NCI-H526 treated with DMSO at 0.1 percent for 48 hours (cell line): Measurements from ENCODE around the gene TBCD.

ENCODE experiments used
- DNase-seq: peaks from one replicate; lab custom pipeline; 2025; lab: John Stamatoyannopoulos, UW

TBCD gene

DNA sequence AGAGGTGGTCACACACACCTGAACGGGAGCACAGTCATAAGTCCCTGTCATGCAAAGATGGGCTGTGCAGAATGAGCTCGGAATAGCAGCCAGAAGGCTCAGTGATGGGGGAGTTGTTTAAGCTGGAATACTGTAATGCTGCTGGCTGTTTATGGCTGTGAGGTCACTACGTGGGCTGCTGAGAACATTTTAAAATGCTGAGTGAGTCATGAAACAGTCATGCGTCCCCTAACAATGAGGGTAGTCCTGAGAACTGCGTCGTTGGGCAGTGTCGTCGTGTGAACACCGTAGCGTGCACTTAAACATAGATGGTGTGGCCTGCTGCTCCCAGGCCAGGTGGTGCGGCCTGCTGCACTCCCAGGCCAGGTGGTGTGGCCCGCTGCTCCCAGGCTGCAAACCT is 39.7 kb downstream of the TBCD start:
- no peak for DNase-seq

DNA sequence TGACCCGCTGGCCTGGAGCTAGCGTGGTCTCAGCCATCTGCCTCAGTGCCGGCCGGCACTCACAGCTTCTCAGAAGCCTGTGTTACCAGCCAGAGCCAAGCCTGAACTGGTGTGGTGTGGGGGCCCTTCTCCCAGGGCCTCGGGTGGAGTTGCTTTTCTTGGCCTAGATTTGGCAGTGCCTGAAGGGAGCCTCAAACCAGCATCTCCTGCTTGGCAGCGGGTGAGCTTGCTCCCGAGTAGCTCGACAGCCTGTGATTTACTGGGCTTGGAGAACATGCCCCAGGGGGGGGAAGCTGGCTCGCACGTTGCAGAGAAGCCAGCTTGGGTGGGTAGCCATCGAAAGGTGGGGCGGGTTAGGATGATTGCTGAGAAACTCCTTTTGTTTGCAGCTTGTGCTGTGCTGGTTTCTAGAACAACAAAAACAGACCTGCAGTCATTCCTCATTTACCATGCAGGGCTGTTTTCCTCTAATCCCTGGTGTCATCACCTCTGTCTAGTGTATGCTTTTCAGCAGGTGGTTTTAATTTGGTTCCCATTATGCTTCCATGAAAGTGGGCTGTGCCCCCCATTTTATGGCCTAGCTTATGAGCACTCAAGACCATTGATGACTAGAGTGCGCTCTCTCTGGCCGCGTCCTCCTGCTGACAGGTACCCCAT is 42.2 kb downstream of the TBCD start:
- no peak for DNase-seq

DNA sequence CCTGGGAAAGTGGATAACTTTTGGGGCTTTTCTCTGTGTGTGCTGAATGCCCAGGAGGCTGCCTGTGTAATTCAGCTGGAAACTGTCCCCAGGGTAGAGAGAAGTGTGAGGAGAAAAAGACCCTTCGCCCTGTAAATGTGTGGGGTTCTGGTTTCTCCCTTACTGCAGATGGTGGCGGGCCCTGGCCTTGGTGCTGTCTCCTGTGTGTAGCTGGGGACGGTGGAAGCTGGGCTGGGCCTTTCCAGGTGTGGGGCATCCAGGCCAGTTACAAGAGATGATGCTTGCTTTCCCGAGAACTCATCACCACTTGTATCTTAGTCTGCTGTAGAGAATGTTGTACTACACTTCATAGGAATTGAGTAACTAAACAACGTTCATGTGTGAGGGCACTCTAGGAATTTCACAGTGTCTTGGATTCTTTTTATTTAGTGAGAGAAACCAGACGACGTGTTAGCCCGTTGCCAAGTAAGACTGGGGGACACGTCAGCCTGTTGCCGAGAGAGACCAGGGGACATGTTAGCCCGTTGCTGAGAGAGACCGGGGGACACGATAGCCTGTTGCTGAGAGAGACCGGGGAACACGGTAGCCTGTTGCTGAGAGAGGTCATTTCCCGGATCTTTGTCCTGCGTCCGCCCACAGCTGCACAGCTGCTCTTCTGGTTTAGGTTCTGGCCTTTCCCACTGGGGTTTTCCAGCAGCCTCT is 43.1 kb downstream of the TBCD start:
- DNase-seq, result no peak

DNA sequence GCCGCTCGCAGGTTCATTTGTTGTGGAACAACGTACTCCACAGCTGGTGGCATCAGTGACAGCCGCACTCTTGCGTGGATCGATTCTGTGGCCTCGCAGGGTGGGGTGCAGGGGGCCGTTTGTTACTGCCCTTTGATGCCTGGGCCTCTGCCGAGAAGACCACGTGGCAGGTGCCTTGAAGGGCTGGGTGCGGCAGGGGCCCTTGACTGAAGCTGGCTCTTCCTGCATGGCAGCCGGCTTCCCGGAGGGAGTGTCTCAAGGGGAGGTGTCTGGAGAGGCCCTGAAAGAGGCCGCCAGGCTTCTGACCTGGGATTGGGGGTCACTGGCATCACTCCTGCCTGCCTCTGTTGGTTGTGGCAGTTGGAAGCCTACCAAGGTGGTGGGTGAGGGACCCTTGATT is 43.8 kb downstream of the TBCD start:
- no peak for DNase-seq

DNA sequence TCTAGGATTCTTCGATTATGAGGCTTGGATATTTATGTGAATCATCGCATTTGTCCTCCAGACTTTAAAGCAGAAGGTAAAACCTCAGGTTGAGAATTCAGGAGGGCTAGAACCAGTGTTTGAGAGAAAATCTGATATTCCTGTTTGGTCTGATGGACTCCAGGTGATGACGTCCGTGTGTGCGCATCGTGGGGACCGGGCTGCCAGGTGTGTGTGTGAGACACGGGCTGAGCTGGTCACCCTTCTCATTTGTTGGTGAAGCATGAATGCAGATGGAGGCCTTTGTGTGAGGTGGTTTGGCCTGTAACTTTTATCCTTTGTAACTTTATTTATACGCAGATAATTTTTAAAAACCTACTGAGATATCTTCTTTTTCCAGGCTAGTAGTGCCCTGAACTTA is 45.2 kb downstream of the TBCD start:
- no peak for DNase-seq

DNA sequence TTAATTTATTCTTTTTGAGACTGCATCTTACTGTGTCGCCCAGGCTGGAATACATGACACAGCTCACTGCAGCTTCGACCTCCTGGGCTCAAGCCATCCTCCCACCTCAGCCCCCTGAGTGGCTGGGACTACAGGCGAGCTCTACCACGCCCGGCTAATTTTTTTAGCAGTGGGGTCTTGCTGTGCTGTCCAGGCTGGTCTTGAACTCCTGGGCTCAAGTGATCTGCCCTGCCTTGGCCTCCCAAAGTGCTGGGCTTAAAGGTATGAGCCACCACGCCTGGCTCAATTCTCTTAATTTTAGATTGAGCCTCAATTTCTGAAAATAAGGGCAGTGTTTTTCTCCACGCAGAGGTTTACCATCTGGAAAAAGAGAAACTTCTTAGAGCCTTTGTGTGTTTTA is 46.9 kb downstream of the TBCD start:
- DNase-seq, result no peak

DNA sequence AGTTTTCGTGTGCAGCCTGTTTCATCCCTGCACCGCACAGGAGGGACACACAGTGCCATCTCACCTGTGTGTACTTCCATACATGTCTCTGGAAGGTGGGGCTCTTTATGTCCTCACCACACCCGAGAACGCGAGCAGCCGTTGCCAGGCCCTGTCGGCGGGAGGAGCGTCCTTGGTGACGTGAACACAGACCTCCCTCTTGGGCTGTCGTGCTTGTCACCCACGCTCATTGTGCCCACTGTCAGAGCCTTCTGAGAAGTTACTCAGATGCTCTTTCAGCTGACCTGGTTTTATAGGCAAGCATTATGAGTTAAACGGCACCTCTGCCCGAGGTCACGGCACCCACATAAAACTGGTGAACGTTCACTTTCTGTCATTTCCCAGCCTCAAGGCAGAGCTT is 47.7 kb downstream of the TBCD start:
- DNase-seq, result no peak

DNA sequence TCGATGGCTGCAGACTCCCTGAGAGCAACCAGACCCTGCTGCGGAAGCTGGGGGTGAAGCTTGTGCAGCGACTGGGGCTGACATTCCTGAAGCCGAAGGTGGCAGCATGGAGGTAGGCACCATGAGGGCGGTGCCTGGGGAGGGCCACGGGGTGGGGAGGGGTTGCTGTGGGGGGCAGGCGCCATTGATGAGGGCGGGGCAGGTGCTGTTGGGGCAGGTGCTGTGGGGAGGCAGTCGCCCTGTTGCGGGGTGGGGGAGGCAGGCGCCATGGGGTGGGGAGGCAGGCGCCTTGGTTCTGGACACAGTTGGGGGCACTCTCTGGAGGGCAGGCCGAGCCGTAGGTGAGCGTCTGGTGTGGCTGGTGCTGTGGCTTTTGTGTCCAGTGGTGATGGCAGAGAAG is 49.0 kb downstream of the TBCD start:
- no peak for DNase-seq

DNA sequence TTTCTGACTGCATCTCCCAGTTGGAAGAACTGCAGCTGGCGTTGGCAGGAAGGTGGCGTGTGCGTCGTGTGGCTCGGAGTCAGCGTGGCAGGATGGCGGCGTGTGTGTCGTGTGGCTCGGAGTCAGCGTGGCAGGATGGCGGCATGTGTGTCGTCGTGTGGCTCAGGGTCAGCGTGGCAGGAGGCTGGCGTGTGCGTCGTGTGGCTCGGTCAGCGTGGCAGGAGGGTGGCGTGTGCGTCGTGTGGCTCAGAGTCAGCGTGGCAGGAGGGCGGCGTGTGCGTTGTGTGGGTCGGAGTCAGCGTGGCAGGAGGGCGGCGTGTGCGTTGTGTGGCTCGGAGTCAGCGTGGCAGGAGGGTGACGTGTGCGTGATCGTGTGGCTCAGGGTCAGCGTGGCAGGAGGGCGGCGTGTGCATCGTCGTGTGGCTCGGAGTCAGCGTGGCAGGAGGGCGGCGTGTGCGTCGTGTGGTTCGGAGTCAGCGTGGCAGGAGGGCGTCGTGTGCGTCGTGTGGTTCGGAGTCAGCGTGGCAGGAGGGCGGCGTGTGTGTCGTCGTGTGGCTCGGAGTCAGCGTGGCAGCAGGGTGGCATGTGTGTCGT is 49.6 kb downstream of the TBCD start:
- DNase-seq, result no peak

DNA sequence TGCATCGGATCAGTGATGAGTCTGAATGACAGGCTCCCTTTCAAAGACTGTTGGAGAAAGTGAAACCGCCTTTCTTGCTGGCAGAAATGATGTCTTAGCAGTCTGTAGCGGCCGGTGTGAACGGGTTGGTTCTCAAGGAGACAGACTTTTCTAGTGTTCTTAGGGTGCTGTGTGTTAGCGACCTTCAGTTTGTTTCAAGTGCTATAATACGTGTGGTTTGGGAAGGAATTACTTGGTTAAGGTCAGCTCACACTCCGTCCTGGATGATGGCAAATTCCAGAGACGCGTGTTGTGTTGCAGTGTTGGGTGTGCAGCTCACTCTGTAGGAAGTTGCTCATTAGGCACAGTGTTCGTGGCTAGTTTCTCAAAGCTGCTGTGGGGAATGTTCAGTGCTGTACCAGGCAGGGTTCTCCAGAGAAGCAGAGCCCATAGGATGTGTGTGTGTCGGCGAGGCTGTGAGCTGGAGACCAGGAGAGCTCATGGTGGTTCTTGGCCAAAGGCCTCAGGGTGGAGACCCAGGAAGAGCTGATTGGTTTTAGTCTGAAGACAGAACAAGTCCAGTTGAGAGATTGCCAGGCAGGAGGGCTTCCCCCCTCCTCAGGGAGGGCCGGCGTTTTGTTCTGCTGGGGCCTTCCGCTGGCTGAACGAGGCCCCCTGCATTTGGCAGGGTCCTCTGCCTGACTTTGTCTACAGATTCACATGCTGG is 50.4 kb downstream of the TBCD start:
- no peak for DNase-seq

DNA sequence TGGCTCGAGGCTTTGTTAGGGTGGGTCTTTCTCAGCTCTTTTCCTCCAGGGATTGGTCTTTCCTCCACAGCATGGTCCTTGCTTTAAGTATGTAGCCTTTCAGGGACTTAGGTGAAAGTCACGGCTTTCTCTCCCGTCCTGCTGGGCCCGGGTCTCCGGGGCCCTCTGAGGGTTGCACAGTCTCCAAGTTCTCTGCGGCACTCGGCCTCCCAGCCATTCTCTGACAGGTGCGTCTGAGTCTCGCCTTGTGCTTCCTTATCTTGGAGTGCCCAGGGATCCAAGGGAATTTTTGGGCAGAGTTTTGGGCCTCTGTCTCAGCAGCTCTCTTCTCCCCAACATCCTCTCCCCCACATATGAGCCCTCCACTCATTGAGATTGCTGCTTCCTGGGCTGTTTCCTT is 51.3 kb downstream of the TBCD start:
- DNase-seq, result no peak

DNA sequence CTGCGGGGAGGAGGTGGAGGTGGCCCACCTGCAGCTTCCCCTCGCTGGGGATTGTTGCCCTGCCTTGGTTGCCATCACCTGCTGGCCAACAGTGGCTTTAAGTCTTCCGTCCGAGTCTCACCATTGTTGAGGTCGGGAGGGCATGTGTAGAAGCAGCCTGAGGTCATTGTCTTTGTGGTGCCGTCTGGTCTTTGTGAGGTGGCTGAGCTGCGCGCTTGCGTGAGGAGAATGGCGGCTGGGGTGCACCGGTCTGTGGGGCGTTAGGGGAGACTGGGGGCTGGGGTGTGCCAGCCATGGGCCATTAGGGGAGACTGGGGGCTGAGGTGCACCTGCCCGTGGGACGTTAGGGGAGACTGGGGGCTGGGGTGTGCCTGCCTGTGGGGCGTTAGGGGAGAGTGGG is 51.7 kb downstream of the TBCD start:
- no peak for DNase-seq

DNA sequence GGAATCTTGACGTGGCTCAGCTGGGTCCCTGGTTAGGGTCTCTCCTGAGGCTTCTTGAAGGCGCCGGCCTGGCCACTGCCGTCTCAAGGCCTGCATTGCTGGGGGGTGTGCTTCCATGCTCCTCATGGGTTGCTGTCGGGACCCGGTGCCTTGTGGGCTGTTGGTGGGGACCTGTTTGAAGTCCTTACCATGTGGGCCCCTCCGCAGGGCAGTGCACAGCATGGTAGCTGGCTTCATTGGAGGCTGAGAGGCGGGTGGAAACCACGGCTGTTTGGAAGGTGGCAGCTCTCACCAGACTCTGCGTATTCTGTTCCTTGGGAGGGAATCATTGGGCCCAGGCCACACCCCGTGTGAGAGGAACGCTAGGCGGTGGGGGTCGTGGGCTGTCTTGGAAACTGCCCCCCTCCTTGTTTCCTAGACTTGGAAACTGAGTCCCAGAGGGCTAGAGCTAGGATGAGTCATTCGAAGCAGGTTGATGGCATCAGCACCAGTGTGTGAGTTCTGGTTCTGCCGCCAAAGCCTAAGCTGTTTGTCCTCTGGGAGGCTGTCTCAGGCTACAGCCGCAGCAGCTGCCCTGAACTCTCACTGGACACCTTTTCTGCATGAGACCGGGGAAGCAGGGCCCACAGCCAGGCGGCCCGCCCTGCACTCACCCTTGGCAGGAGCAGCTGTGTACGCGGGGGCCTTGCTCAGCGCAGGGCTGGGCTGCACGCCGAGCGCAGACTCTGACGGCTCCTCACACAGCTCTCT is 52.8 kb downstream of the TBCD start:
- no peak for DNase-seq

DNA sequence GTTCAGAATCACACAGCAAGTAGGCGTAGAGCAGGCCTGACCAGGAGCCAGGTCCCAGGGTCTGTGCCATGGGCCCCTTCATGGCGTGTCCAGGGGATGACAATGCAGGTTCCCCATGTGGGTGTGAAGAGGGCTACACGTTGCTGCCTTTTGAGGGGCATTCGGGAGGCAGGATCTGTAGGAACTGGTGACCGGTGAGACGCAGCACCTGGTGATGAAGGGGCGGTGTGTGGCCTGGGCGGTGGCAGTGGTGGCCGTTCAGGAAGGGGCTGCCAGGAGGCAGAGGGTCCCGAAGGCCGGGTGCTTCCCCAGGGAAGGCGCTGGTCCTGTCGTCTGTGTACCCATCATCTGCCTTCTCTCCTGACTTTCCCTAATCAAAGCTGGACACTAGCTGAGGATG is 53.4 kb downstream of the TBCD start:
- DNase-seq, result no peak

DNA sequence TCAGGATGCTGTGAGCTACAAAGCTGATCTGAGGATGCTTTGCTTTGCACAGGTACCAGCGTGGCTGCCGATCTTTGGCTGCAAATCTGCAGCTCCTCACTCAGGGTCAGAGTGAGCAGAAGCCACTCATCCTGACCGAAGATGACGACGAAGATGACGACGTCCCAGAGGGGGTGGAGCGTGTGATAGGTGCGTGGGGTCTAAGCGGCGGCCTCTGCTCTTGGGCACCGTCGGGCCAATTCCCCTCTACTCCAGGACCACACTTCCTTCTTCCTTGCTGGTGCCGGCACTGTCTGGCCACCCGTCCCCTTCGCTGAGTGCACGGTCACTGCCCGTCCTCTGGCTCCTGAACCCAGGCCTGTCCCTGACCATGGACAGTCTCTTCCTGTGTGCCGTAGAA is 54.0 kb downstream of the TBCD start:
- DNase-seq, result no peak

DNA sequence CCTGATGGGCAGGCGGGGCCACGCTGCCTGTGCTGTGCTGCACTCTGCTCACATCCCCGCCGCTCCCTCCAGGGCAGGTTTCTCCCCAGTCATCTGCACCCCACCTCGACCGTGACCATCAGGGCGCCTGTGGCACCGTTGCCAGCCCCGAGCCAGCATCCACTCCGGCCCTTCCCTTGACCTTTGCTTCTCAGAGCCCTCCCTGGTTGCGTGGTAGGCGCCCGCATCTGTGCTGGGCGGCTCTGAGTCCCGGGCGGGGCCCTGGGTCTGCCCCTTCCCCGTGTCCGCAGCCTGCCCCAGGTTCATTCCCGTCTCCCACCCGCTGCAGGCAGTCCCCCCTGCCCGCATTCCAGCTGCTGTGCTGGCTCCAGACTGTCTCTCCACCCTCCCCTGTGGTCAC is 54.8 kb downstream of the TBCD start:
- DNase-seq, result no peak

DNA sequence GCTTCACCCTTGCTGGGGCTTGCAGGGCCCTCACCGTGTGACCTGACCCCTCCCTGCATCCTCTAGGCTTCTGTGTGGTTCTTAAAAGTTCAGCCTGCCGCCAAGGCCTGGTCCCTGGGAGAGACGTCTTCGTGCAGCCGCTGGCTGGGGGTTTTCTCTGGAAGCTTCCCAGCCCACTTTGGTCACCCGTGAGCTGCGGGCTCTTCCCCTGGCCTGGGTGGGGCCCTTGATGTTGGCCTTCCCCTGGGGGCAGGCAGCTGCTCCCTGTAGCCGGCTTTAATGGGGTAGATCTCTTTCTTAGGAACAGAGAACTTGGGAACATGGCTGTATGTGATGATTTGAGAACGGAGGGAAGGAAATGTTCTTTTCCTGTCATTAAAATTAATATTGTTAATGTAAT is 55.2 kb downstream of the TBCD start:
- no peak for DNase-seq

DNA sequence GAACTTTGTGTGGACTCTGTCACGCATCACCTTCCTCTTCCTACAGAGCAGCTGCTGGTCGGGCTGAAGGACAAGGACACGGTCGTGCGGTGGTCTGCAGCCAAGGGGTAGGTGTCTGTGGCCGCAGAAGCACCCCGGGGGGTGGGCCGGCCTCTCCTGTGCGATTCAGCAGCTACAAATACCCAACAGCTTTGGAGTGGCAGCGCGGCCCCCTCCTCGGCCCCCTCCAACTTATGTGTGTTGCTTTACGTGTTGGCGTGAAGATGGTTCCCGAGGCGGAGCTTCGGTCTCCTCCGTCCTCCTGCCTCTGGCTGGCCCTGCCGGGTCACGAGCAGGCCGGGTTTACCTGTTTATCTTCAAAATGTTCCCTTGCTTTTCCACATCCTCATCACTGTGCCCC is 55.7 kb downstream of the TBCD start:
- no peak for DNase-seq

DNA sequence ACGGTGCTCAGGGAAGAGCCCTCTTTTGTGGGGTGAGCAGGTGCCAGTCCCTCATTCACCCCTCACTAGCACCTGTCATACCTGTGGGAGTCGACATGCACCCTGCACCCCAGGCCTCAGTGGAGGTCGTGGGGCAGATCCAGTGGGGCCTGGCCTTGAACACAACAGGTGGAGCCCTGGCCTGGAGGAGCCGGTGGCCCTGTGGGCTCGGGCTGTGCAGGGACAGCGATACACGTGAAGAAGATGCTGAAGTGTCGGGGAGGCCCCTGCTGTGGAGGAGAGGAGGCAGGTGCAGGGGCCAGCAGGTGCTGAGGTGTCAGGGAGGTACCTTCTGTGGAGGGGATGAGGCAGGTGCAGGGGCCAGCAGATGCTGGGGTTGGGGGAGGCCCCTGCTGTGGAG is 56.1 kb downstream of the TBCD start:
- DNase-seq, result no peak

DNA sequence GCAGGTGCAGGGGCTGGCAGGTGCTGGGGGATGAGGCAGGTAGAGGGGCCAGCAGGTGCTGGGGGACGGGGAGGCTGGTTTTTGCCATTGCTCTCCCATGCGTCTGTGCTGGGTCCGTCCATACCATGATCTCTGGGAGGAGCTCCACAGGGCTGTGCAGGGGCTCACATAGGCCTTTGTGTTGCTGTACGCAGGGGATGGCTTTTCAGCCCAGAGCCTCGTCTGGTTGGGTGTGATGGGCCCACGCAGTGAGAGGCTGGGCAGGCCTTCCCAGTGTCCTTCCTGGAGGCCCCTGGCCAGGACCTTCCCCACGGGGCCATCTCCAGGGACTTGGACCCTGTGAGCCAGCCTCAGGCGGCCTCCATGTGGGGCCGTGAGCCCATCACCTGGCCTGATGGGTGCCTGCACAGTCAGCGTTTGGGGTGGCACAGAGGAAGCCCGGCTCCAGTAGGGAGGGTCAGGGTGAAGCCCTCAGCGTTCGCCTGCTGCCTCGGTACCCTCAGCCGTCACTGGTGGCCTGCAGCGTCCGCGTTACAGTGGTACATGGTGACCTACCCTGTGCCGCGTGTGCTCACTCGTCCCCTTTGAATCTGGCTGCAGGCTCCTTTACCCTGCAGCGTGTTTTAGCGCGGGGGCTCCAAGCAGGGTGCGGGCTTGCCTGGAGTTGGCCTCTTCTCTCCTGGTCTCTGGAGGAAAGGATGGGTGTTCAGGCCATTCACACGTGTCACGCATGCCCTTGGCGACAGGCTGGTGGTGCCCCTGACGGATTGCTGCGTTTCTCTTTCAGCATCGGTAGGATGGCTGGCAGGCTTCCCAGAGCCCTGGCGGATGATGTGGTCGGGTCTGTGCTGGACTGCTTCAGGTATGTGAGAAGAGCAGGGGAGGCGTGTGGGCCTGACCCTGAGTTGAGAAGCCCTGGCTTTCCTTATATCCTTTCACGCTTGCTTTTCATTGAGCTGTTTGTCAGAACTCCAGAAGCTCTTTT is 57.3 kb downstream of the TBCD start:
- DNase-seq, result no peak
